Measurements from ENCODE around the gene PTK6. TPM values are rescaled to one million over a fixed set of nuclear protein-coding genes. Genes with fewer than 3 reads are reported as not detected.

Gene PTK6
- total RNA-seq, 2 donors from 2014 or later = 0.56 TPM; not detected in 1

DNA sequence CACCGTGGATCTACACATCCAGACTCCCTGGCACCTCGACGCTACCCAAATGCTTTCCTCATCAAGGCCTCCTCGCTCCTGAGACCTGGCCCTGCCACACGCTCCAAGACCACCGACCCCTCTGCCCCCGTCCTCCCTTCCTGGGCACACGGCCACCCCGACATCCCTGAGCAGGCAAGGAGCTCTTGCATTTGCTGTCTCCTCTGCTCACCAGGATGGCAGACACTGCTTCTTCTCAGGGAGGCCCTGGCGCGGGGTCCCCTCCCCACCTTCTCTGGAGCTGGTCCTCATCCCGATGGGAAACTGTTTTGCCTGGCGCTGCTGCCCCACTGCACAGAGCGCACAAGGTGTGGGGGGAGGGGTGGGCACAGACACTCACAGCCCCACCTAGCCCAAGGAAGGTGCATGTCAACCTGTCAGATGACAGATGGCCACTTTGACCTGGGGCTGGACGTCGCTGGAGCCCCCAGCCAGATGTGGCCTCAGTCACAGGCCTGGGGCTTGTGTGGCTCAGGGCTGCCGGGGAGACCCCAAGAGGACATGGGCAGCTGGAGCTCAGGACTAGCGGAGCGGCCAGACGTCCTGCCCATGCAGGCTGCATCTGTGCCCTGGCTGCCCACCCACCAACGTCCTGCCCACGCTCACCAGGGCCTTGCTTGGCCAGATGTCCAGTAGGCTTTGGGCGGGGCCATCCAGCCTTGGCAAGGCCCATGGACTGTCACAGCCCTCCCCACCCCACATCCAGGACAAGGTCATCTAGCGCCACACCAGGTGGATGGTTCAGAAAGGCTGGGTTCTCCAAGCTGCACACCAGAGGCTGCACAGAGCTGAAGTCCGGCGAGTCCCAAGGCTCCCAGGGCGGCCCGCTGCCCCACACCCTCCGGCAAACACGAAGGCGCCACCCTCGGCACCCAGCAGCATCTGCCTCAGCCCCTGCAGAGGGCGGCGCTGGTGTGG is 58.6 kb downstream of the PTK6 start:
- Histone ChIP-seq H3K4me1 (ENCODE audit: control insufficient read depth in 1 of 2, low read depth in 2 of 2) (no peaks in the 10 kb centered on the region), H3K36me3 (no peaks in the 10 kb centered on the region), H3K4me3 (no peak overlapping the region), H3K27ac (no peak overlapping the region), H3K27me3 (replicated peaks; ENCODE audit: insufficient read depth) (no peaks in the 10 kb centered on the region), H3K9me3 (no peaks in the 10 kb centered on the region)
- ATAC-seq (ENCODE audit: insufficient number of reproducible peaks, low FRiP score, low read depth) = no peak
- DNase-seq (ENCODE audit: low spot score) = no peak
- TF ChIP-seq, protein P1, sequence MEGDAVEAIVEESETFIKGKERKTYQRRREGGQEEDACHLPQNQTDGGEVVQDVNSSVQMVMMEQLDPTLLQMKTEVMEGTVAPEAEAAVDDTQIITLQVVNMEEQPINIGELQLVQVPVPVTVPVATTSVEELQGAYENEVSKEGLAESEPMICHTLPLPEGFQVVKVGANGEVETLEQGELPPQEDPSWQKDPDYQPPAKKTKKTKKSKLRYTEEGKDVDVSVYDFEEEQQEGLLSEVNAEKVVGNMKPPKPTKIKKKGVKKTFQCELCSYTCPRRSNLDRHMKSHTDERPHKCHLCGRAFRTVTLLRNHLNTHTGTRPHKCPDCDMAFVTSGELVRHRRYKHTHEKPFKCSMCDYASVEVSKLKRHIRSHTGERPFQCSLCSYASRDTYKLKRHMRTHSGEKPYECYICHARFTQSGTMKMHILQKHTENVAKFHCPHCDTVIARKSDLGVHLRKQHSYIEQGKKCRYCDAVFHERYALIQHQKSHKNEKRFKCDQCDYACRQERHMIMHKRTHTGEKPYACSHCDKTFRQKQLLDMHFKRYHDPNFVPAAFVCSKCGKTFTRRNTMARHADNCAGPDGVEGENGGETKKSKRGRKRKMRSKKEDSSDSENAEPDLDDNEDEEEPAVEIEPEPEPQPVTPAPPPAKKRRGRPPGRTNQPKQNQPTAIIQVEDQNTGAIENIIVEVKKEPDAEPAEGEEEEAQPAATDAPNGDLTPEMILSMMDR (IDR thresholded peaks at IDR 0.05) = no peak

Other genes starting within 250 kb of the PTK6 start
- gene COL20A1, start 244.2 kb downstream of the PTK6 start, total RNA-seq = not detected
- gene CHRNA4, start 176.0 kb downstream of the PTK6 start, total RNA-seq = not detected
- not detected for gene KCNQ2, start 64.7 kb downstream of the PTK6 start, total RNA-seq
- gene EEF1A2, start 38.3 kb downstream of the PTK6 start, total RNA-seq = 1 to 10 TPM in 1 of 2 donors, not detected in 1; 2.4 TPM
- gene PPDPF, start 16.6 kb downstream of the PTK6 start, total RNA-seq = 100 to 1,000 TPM; 105 to 197 TPM
- gene SRMS, start 10.4 kb upstream of the PTK6 start, total RNA-seq = not detected
- gene FNDC11, start 16.8 kb upstream of the PTK6 start, total RNA-seq = under 1 TPM in 1 of 2 donors, not detected in 1; 0.54 TPM
- 10 to 100 TPM; 45.2 to 50.3 TPM for gene HELZ2, start 36.9 kb upstream of the PTK6 start, total RNA-seq
- 10 to 100 TPM; 10.0 to 14.7 TPM for gene GMEB2, start 89.7 kb upstream of the PTK6 start, total RNA-seq
- gene STMN3, start 116.0 kb upstream of the PTK6 start, total RNA-seq = 10 to 100 TPM; 14.4 to 17.8 TPM
- 100 to 1,000 TPM in 1 of 2 donors, 10 to 100 TPM in 1; 37.8 to 114 TPM for gene RTEL1, start 120.9 kb upstream of the PTK6 start, total RNA-seq
- 10 to 100 TPM; 32.9 to 98.9 TPM for gene TNFRSF6B, start 159.3 kb upstream of the PTK6 start, total RNA-seq
- gene ARFRP1, start 170.6 kb upstream of the PTK6 start, total RNA-seq = 10 to 100 TPM; 56.4 to 57.8 TPM
- 10 to 100 TPM; 32.6 to 41.1 TPM for gene ZGPAT, start 170.7 kb upstream of the PTK6 start, total RNA-seq
- gene LIME1, start 199.3 kb upstream of the PTK6 start, total RNA-seq = 10 to 100 TPM; 15.6 to 26.5 TPM
- gene SLC2A4RG, start 202.4 kb upstream of the PTK6 start, total RNA-seq = 100 to 1,000 TPM in 1 of 2 donors, 10 to 100 TPM in 1; 36.2 to 103 TPM